Measurements from ENCODE around the gene JUN. TPM values are rescaled to one million over a fixed set of nuclear protein-coding genes. Genes with fewer than 3 reads are reported as not detected.

Gene JUN
- total and polyA plus RNA-seq, 2 of the 13 experiments (the other 11 are each of a cell fraction or from before 2014, with no cell fraction given) = 18.2 to 22.3 TPM

DNA sequence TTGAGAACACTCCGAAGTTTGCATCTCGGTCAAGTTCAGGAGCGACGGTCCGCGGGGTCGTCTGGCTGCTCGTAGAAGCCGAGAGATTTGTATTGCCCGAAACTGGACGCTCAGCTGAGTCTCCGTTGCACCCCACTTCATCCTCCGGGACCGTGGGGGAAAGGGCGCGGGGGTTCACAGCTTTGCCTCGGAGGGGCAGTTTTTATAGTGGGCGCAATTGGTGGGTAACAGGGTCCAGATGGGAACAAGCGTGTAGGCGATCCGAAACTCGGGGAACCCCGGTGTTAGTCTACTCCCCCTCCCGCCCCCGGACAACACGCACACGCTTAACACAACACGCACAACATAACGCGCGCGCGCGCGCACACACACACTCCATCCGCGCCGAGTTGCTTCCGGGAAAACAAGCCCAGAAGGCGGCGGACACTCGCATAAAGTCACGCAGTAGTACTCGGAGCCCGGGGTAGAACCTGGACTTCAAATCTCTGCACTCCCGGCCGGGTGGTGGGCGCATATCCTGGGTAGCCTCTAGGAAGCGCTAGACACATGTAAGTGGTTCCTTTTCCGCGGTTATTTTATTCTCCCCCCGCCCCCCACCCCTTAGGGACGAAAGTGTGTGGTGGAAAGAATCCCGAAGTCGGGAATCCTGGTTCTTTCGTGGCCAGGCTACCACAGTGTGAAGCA lies 1.1 kb upstream of the JUN start (continued):
- TF ChIP-seq ZNF687 (CRISPR knock-in tag; IDR thresholded peaks at IDR 0.05) (peak; percentile 4; the same call in 1 of the 2 replicates), ZNF580 (CRISPR knock-in tag; IDR thresholded peaks at IDR 0.05; ENCODE audit: borderline replicate concordance, low read depth) (no peak), ZBTB7B (CRISPR knock-in tag; IDR thresholded peaks at IDR 0.05) (no peak), ZNF430 (CRISPR knock-in tag; IDR thresholded peaks at IDR 0.05) (no peak), KLF9 (CRISPR knock-in tag; IDR thresholded peaks at IDR 0.05; ENCODE audit: low read depth) (no peak), ETV6 (CRISPR knock-in tag; conservative IDR thresholded peaks at IDR 0.05) (no peak), PHF8 (CRISPR knock-in tag; IDR thresholded peaks at IDR 0.05) (no peak), AGO1 (IDR thresholded peaks at IDR 0.05; ENCODE audit: low read depth, low read length, poor library complexity, severe bottlenecking) (no peak), HNRNPUL1 (IDR thresholded peaks at IDR 0.05; ENCODE audit: low read depth, low read length) (no peak), SMARCC2 (IDR thresholded peaks at IDR 0.05) (no peak), HMGXB4 (CRISPR knock-in tag; IDR thresholded peaks at IDR 0.05; ENCODE audit: borderline replicate concordance in 1 of 2, low read depth in 1 of 2) (peak; percentile 12 to 24; a peak in 3 of 4 replicates), KLF13 (CRISPR knock-in tag; IDR thresholded peaks at IDR 0.05) (no peak), ZBTB26 (CRISPR knock-in tag; IDR thresholded peaks at IDR 0.05; ENCODE audit: borderline replicate concordance) (no peak), CHCHD3 (CRISPR knock-in tag; IDR thresholded peaks at IDR 0.05) (no peak), CTCF (CRISPR knock-in tag; IDR thresholded peaks at IDR 0.05) (peak; percentile 73)
- TF ChIP-seq, protein P1, sequence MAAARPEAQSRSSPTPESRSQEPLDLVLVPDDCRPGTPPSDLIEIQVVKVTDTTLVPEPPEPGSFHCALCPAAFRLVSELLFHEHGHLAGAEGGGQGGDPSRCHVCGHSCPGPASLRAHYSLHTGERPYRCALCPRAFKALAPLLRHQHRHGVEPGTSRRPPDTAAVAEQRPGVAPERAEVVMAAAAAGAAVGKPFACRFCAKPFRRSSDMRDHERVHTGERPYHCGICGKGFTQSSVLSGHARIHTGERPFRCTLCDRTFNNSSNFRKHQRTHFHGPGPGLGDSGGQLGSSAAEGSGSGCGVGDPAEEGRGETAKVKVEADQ (CRISPR knock-in tag; IDR thresholded peaks at IDR 0.05; ENCODE audit: borderline replicate concordance) = no peak
- TF ChIP-seq, protein P2, sequence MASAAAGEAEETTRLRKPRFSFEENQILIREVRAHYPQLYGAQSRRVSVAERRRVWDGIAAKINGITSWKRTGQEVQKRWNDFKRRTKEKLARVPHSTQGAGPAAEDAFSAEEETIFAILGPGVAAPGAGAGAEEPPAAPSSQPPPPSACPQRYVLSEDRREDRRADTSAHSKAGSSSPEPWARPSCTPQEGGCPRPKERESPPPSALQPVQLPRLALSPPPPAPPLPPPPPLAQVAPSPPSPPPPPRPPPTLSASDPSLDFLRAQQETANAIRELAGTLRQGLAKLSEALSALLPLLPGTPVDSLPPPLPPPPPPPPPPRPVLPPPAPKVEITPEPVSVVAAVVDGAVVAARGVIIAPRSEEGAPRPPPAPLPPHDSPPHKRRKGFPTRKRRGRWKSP (CRISPR knock-in tag; IDR thresholded peaks at IDR 0.05) = no peak

Data from HepG2 (cell line).